Measurements from ENCODE around the gene MARS2.

- TF ChIP-seq CTCF (IDR thresholded peaks at IDR 0.05) (no peak), POLR2A (IDR thresholded peaks at IDR 0.05) (no peak), POLR2AphosphoS5 (IDR thresholded peaks at IDR 0.05) (no peak)
Observed at GRCh38 chr2:197674060-197674459, 31.1 kb upstream of the MARS2 start.
